Gastrocnemius medialis (tissue), 4 donors: ENCODE measurements around the gene AP2S1. TPM values are rescaled to one million over a fixed set of nuclear protein-coding genes. Genes with fewer than 3 reads are reported as not detected.

Experiments
- ATAC-seq, 2 donors: fragments of 150-250 bp; one replicate each; pipeline ENCODE4 v1.9.1; 2016
- DNase-seq, 2 donors: peaks; one replicate each; pipeline ENCODE4 v3.0.0-alpha.2; 2019
- H3K27ac ChIP-seq, 4 donors: fragments of 200-600 bp; sonication (generic); 1 replicate in 1 of 4; 2 replicates in 3 of 4; pipeline ENCODE4 v1.5.1; 2016 to 2018; ENCODE audit warnings: mild to moderate bottlenecking in 2 of 4, moderate library complexity in 1 of 4
- H3K27me3 ChIP-seq, 3 donors: fragments of 200-600 bp; sonication (generic) in 2 of 3; 1 replicate in 1 of 3; 2 replicates in 2 of 3; pipeline versions ENCODE4 v1.5.1 to v1.6.0; 2016 to 2019; ENCODE audit warnings: mild to moderate bottlenecking in 1 of 3, moderate library complexity in 1 of 3
- H3K36me3 ChIP-seq, 2 donors: fragments of 200-600 bp; sonication (generic) in 1 of 2; one replicate each; pipeline ENCODE4 v1.5.1; 2017 to 2018
- H3K4me1 ChIP-seq, 2 donors: fragments of 200-600 bp; sonication (generic) in 1 of 2; one replicate each; pipeline ENCODE4 v1.5.1; 2016 to 2017; ENCODE audit warnings: mild to moderate bottlenecking in 2 of 2
- H3K4me3 ChIP-seq, 4 donors: fragments of 200-600 bp; sonication (generic) in 3 of 4; 1 replicate in 1 of 4; 2 replicates in 3 of 4; pipeline ENCODE4 v1.5.1; 2016 to 2019; ENCODE audit warnings: mild to moderate bottlenecking in 2 of 4
- H3K9me3 ChIP-seq, 3 donors: fragments of 200-600 bp; sonication (generic) in 2 of 3; 1 replicate in 1 of 3; 2 replicates in 2 of 3; pipeline ENCODE4 v1.5.1; 2016 to 2019
- POLR2A ChIP-seq, 2 donors: fragments of 450-650 bp; IDR thresholded peaks; one replicate each; pipeline ENCODE4 v1.6.1; 2017; ENCODE audit warnings: antibody characterized with exemption in 2 of 2, mild to moderate bottlenecking in 2 of 2, moderate library complexity in 2 of 2
- in situ Hi-C, 4 donors: fragments of 200-750 bp; cut with MboI; loops; one replicate each; pipeline versions ENCODE4 v1.15.0 to v1.8.0; 2017; ENCODE audit warnings: low sequenced_read_pairs in 4 of 4
- intact Hi-C: fragments of 100-400 bp; cut with DNase I; formaldehyde crosslinking; loops from one replicate; pipeline ENCODE4 v1.15.1; 2023; ENCODE audit warnings: low total_unique reads
- total RNA-seq, 4 donors: library from RNA; depleted of rRNA; stranded (reverse); fragments of >200 nt; gene quantifications; one replicate each; pipeline versions ENCODE4 v1.1.0 to v1.2.3, GENCODE V29; 2016
- TF ChIP-seq, protein P1 (sequence below), 5 experiments: fragments of 450-650 bp in 3 of 5; fragments of 200-600 bp in 2 of 5; sonication (generic) in 2 of 5; IDR thresholded peaks in 4 of 5; conservative IDR thresholded peaks in 1 of 5; 1 replicate in 4 of 5; 2 replicates in 1 of 5; pipeline ENCODE4 v1.5.1; 2016 to 2019; ENCODE audit warnings: antibody characterized with exemption in 5 of 5, mild to moderate bottlenecking in 3 of 5, moderate library complexity in 3 of 5

AP2S1 gene
- total RNA-seq, 4 donors from 2014 or later: 42.7 to 94.1 (median 64.9) TPM

DNA sequence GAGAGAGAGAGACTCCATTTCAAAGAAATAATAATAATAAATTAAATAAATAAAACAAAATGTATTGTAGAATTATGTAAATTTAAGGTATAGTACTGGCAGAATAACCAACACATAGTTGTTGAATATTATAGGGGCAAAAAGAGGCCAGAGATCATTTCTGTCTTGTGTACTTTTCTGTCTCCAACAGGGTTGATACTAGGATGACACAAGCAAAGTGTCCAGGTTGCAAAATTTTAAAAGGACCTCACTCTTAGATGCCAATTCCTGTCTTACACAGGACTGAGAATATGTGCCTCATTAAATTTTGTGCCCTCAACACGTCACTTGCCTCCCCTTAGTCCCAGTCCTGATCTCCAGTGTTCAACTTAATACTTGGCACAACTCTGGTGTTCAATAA, 2.2 kb upstream of the AP2S1 start:
- in situ Hi-C loops (loop anchor here in 1 of 4 donors (10.0 kb wide), 1 partner anchor 262 kb away; the partner anchor contains the start of gene ZC3H4), intact Hi-C loops (no loop called here)
- TF ChIP-seq POLR2A (IDR thresholded peaks at IDR 0.05): no peak
- TF ChIP-seq, protein P1, sequence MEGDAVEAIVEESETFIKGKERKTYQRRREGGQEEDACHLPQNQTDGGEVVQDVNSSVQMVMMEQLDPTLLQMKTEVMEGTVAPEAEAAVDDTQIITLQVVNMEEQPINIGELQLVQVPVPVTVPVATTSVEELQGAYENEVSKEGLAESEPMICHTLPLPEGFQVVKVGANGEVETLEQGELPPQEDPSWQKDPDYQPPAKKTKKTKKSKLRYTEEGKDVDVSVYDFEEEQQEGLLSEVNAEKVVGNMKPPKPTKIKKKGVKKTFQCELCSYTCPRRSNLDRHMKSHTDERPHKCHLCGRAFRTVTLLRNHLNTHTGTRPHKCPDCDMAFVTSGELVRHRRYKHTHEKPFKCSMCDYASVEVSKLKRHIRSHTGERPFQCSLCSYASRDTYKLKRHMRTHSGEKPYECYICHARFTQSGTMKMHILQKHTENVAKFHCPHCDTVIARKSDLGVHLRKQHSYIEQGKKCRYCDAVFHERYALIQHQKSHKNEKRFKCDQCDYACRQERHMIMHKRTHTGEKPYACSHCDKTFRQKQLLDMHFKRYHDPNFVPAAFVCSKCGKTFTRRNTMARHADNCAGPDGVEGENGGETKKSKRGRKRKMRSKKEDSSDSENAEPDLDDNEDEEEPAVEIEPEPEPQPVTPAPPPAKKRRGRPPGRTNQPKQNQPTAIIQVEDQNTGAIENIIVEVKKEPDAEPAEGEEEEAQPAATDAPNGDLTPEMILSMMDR (IDR thresholded peaks at IDR 0.05 in 4 of 5, conservative IDR thresholded peaks at IDR 0.05 in 1 of 5): no peak
- Histone ChIP-seq H3K36me3 (no peaks in the 10 kb centered on the region), H3K4me1 (peaks cover 18 to 22% of the 10 kb centered on the region in 2 donors), H3K27me3 (no peaks in the 10 kb centered on the region), H3K4me3 (no peak overlapping the region), H3K9me3 (no peaks in the 10 kb centered on the region), H3K27ac (no peak overlapping the region)
- DNase-seq (no peak), ATAC-seq (no peak)

GRCh38 chr19:46849610-46850009, 1.0 kb downstream of the AP2S1 start:
- Histone ChIP-seq H3K4me3 (peak overlapping the region; percentile 84 to 97 (median 91)), H3K27ac (peak overlapping the region; percentile 5 to 95 (median 90)), H3K27me3 (no peaks in the 10 kb centered on the region), H3K4me1 (peaks cover 11 to 12% of the 10 kb centered on the region in 2 donors), H3K9me3 (no peaks in the 10 kb centered on the region), H3K36me3 (peaks cover 0 to 6% of the 10 kb centered on the region in 2 donors)
- TF ChIP-seq POLR2A (IDR thresholded peaks at IDR 0.05): no peak
- TF ChIP-seq, protein P1 (IDR thresholded peaks at IDR 0.05 in 4 of 5, conservative IDR thresholded peaks at IDR 0.05 in 1 of 5): no peak
- DNase-seq (no peak), ATAC-seq (no peak)
- intact Hi-C loops (loop anchor here (1.0 to 2.0 kb wide), 2 partner anchors 199 to 263 kb away; partner anchors contain the start of genes TMEM160 and ZC3H4), in situ Hi-C loops (loop anchor here in 1 of 4 donors (10.0 kb wide), 1 partner anchor 265 kb away; the partner anchor contains the start of gene ZC3H4)

GRCh38 chr19:46848389-46848788, 2.3 kb downstream of the AP2S1 start:
- DNase-seq: no peak
- Histone ChIP-seq H3K4me1 (peaks cover 11 to 12% of the 10 kb centered on the region in 2 donors), H3K36me3 (peaks cover 0 to 19% of the 10 kb centered on the region in 2 donors), H3K9me3 (no peaks in the 10 kb centered on the region), H3K27ac (no peak overlapping the region), H3K27me3 (no peaks in the 10 kb centered on the region), H3K4me3 (no peak overlapping the region)
- in situ Hi-C loops: no loop called here
- intact Hi-C loops: no loop called here
- ATAC-seq: no peak
- TF ChIP-seq, protein P1 (IDR thresholded peaks at IDR 0.05 in 4 of 5, conservative IDR thresholded peaks at IDR 0.05 in 1 of 5): no peak
- TF ChIP-seq POLR2A (IDR thresholded peaks at IDR 0.05): no peak

- ATAC-seq (no peak), DNase-seq (no peak)
- Histone ChIP-seq H3K4me1 (peaks cover 11 to 12% of the 10 kb centered on the region in 2 donors), H3K27ac (no peak overlapping the region), H3K27me3 (no peaks in the 10 kb centered on the region), H3K4me3 (no peak overlapping the region), H3K36me3 (peaks cover 0 to 24% of the 10 kb centered on the region in 2 donors), H3K9me3 (no peaks in the 10 kb centered on the region)
- intact Hi-C loops: no loop called here
- in situ Hi-C loops: no loop called here
- TF ChIP-seq POLR2A (IDR thresholded peaks at IDR 0.05): no peak
- TF ChIP-seq, protein P1 (IDR thresholded peaks at IDR 0.05 in 4 of 5, conservative IDR thresholded peaks at IDR 0.05 in 1 of 5): no peak
These were observed 3.1 kb downstream of the AP2S1 start for GRCh38 chr19:46847528-46847927.
